AG10803 (cell line): ENCODE measurements around the gene GTF2H4.

ENCODE experiments used
- DNase-seq: peaks from one replicate; pipeline ENCODE4 v3.0.0; 2010; ENCODE audit warnings: low read depth
- H3K4me3 ChIP-seq: 2 replicates; pipeline ENCODE4 v1.5.1; 2011; ENCODE audit warnings: mild to moderate bottlenecking, low read length, control low read depth
- CTCF ChIP-seq: conservative IDR thresholded peaks from 2 replicates; pipeline ENCODE4 v1.5.1; 2011; ENCODE audit warnings: mild to moderate bottlenecking, low read length, control low read depth, inconsistent platforms

Gene GTF2H4

GRCh38 chr6:30889496-30889885 is 18.5 kb upstream of the GTF2H4 start:
- TF ChIP-seq CTCF: no peak
- no peak for DNase-seq
- H3K4me3 ChIP-seq: no peak overlapping the region

- DNase-seq: no peak
- no peak for TF ChIP-seq CTCF
- H3K4me3 ChIP-seq: no peak overlapping the region
Measured at GRCh38 chr6:30889921-30890645, 17.9 kb upstream of the GTF2H4 start.

- DNase-seq: no peak
- H3K4me3 ChIP-seq: no peak overlapping the region
- no peak for TF ChIP-seq CTCF
Measured at GRCh38 chr6:30890646-30891449, 17.2 kb upstream of the GTF2H4 start.

- no peak for TF ChIP-seq CTCF
- DNase-seq: no peak
- no peak overlapping the region for H3K4me3 ChIP-seq
Measured at GRCh38 chr6:30891450-30891723, 16.6 kb upstream of the GTF2H4 start.

- DNase-seq: no peak
- no peak for TF ChIP-seq CTCF
- no peak overlapping the region for H3K4me3 ChIP-seq
Measured at GRCh38 chr6:30891816-30892538, 16.0 kb upstream of the GTF2H4 start.

GRCh38 chr6:30893001-30893591 is 14.9 kb upstream of the GTF2H4 start:
- no peak for DNase-seq
- TF ChIP-seq CTCF: no peak
- no peak overlapping the region for H3K4me3 ChIP-seq
